ENCODE measurements around the gene CHRNA3. TPM values are rescaled to one million over a fixed set of nuclear protein-coding genes. Genes with fewer than 3 reads are reported as not detected.
"Not testable (repeated sequence)": the region's sequence is repeated elsewhere in the genome, so short reads cannot be mapped to it uniquely, and the experiment has no call there.

CHRNA3 gene
- polyA plus RNA-seq, 1 donor = 0.29 TPM

- DNase-seq (ENCODE audit: low read depth) = no peak
These were observed 3.3 kb downstream of the CHRNA3 start for GRCh38 chr15:78617516-78617915.

GRCh38 chr15:78617076-78617475 lies 3.7 kb downstream of the CHRNA3 start:
- no peak for DNase-seq (ENCODE audit: low read depth)

- DNase-seq (ENCODE audit: low read depth) = no peak
These were observed 4.3 kb downstream of the CHRNA3 start for GRCh38 chr15:78616506-78616905.

- DNase-seq (ENCODE audit: low read depth) = no peak
These were observed 5.6 kb downstream of the CHRNA3 start for GRCh38 chr15:78615151-78615589.

GRCh38 chr15:78614021-78614420 lies 6.8 kb downstream of the CHRNA3 start:
- no peak for DNase-seq (ENCODE audit: low read depth)

- DNase-seq (ENCODE audit: low read depth) = not testable (repeated sequence)
These were observed 11.2 kb downstream of the CHRNA3 start for GRCh38 chr15:78609551-78609950.

- no peak for DNase-seq (ENCODE audit: low read depth)
These were observed 15.1 kb downstream of the CHRNA3 start for GRCh38 chr15:78605680-78606079.

GRCh38 chr15:78605201-78605600 lies 15.6 kb downstream of the CHRNA3 start:
- DNase-seq (ENCODE audit: low read depth) = no peak

GRCh38 chr15:78604420-78604819 lies 16.4 kb downstream of the CHRNA3 start:
- no peak for DNase-seq (ENCODE audit: low read depth)

GRCh38 chr15:78603467-78603866 lies 17.3 kb downstream of the CHRNA3 start:
- no peak for DNase-seq (ENCODE audit: low read depth)

- DNase-seq (ENCODE audit: low read depth) = no peak
These were observed 21.6 kb downstream of the CHRNA3 start for GRCh38 chr15:78599189-78599588.

- DNase-seq (ENCODE audit: low read depth) = no peak
These were observed 22.4 kb downstream of the CHRNA3 start for GRCh38 chr15:78598348-78598747.

GRCh38 chr15:78597583-78597982 lies 23.2 kb downstream of the CHRNA3 start:
- DNase-seq (ENCODE audit: low read depth) = no peak

- no peak for DNase-seq (ENCODE audit: low read depth)
These were observed 45.9 kb downstream of the CHRNA3 start for GRCh38 chr15:78574944-78575343.

GRCh38 chr15:78573416-78573815 lies 47.4 kb downstream of the CHRNA3 start:
- no peak for DNase-seq (ENCODE audit: low read depth)

GRCh38 chr15:78571382-78571781 lies 49.4 kb downstream of the CHRNA3 start:
- no peak for DNase-seq (ENCODE audit: low read depth)

GRCh38 chr15:78570710-78571109 lies 50.1 kb downstream of the CHRNA3 start:
- DNase-seq (ENCODE audit: low read depth) = no peak

GRCh38 chr15:78567531-78567930 lies 53.3 kb downstream of the CHRNA3 start:
- no peak for DNase-seq (ENCODE audit: low read depth)

GRCh38 chr15:78565951-78566774 lies 54.6 kb downstream of the CHRNA3 start:
- no peak for DNase-seq (ENCODE audit: low read depth)

GRCh38 chr15:78565097-78565950 lies 55.5 kb downstream of the CHRNA3 start, which contains the start of gene CHRNA5:
Gene CHRNA5, plus strand, starts transcription at chr15:78565520. Its CDS starts 200 bp downstream, at chr15:78565720.
- DNase-seq (ENCODE audit: low read depth) = peak; percentile 26

GRCh38 chr15:78564743-78565096 lies 56.1 kb downstream of the CHRNA3 start:
- DNase-seq (ENCODE audit: low read depth) = no peak

GRCh38 chr15:78563092-78563491 lies 57.7 kb downstream of the CHRNA3 start:
- no peak for DNase-seq (ENCODE audit: low read depth)

- no peak for DNase-seq (ENCODE audit: low read depth)
These were observed 59.3 kb downstream of the CHRNA3 start for GRCh38 chr15:78561490-78561889.
